GM12875 (cell line): ENCODE measurements around the gene NOSIP.

Experiments
- H3K4me3 ChIP-seq: one replicate; pipeline ENCODE4 v1.5.1; 2011; ENCODE audit warnings: low read depth, low read length, control low read depth
- TF ChIP-seq, protein P1 (sequence below): IDR thresholded peaks from 2 replicates; pipeline ENCODE4 v1.5.1; 2011; ENCODE audit warnings: low read depth, mild to moderate bottlenecking, control low read depth, inconsistent platforms, low read length, moderate library complexity, borderline replicate concordance; ENCODE audit not compliant: insufficient read depth

Gene NOSIP

DNA sequence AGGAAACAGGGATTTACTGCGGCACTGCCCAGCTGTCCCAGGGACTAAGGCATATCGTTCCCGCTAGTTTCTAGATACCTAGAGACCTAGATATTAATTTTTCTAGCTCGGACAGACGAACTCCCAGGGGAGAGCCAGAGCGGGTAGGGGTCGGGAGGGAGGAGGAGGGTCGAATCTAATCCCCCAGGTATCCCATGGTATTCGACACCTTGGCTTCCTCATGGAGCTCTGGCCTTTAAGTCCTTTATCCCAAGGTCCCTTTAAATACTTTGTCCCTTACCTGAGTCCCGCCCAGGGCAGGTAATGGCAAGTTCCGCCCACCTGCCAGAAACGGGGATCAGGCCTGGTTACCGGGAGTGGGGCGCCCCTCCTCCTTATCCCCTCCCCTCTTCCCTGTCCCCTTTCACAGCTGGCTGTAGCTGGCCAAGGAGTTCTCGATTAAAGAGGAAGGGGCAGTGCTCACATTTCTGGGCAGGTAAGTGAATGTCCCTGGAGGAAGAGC lies 702 bp upstream of the NOSIP start, which contains the start of gene PRRG2:
Gene PRRG2 (plus strand): TSS at position 310 of the 502 bp plus-strand sequence. CDS start 1,904 bp downstream, outside the sequence.
- TF ChIP-seq, protein P1, sequence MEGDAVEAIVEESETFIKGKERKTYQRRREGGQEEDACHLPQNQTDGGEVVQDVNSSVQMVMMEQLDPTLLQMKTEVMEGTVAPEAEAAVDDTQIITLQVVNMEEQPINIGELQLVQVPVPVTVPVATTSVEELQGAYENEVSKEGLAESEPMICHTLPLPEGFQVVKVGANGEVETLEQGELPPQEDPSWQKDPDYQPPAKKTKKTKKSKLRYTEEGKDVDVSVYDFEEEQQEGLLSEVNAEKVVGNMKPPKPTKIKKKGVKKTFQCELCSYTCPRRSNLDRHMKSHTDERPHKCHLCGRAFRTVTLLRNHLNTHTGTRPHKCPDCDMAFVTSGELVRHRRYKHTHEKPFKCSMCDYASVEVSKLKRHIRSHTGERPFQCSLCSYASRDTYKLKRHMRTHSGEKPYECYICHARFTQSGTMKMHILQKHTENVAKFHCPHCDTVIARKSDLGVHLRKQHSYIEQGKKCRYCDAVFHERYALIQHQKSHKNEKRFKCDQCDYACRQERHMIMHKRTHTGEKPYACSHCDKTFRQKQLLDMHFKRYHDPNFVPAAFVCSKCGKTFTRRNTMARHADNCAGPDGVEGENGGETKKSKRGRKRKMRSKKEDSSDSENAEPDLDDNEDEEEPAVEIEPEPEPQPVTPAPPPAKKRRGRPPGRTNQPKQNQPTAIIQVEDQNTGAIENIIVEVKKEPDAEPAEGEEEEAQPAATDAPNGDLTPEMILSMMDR, result no peak
- peak within 1 kb of the TSS; percentile 69 for H3K4me3 ChIP-seq

DNA sequence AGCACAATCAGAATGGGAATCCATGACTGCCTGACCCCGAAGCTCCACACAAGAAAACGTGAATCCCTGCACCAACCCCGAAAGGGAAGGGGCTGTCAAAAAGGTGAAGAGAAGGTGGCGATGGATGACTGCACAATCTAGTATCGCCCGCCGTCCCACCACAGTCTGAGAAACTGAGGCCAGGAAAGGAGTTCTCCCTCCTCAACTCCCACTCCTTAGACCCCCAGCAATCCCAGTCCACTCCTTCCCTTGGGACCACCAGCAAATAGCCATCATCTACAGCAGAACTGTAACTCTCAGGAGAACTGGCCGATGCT lies 451 bp downstream of the NOSIP start:
- TF ChIP-seq, protein P1, result no peak
- peak overlapping the region; percentile 69 for H3K4me3 ChIP-seq

DNA sequence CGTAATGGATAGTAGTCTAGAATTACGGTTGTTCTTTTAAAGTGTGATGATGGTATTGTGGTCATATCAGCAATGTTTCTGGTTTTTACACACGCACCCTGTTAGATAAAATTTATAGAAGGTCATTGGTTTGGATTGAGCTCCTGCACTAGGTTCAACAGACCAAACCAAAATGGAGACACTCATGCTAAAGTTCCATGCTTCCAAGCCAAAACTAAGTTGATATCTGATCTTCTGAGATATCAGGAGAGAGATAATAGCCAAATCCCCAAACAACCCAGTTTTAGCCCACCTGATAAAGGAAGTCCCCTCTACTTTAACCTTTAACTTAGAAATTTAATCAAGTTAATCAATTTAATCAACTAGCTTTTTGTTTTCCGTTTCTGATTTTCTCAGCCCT lies 1.2 kb downstream of the NOSIP start:
- H3K4me3 ChIP-seq, result no peak overlapping the region
- TF ChIP-seq, protein P1, result no peak

DNA sequence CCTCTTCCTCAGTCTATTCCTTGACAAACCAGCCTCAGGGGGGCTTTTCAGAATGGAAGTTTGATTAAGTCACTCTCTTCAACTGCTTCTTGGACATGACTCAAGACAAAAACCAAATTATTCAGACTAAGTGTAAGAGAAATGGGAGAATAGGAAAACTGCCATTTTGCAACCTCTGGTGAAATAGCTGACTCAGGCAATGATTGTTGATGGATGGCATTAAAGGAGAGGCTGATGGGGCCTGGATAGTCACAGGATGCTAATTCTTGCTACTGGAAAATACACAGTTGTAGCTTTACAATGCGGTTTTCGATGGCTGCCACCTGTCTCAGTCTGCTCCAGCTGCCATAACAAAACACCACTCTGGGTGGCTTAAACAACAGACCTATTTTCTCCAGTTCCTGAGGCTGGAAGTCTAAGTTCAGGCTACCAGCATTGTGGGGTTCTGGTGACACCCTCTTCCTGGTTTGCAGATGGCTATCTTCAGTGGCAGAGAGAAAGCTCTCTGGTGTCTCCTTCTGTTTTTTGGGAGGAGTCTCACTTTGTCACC lies 6.1 kb downstream of the NOSIP start:
- TF ChIP-seq, protein P1, result no peak
- H3K4me3 ChIP-seq, result no peak overlapping the region

DNA sequence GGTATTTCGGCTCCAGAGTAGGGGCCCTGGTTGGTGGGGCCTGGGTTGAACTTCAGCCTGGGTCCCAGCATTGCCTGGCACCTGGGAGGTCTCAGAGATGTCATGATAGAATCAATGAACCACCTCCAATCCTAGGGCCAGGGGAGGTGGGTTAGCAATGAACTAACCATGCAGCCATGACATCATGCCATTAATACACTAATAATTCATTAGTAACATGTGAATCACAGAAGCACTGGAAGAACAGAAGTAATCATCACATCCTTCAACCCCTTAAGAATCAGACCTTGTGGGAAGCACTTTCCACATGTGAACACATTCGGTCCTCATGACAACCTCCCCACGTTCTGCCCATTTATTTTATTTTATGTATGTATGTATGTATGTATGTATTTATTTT lies 6.9 kb downstream of the NOSIP start:
- TF ChIP-seq, protein P1, result no peak
- no peak overlapping the region for H3K4me3 ChIP-seq

DNA sequence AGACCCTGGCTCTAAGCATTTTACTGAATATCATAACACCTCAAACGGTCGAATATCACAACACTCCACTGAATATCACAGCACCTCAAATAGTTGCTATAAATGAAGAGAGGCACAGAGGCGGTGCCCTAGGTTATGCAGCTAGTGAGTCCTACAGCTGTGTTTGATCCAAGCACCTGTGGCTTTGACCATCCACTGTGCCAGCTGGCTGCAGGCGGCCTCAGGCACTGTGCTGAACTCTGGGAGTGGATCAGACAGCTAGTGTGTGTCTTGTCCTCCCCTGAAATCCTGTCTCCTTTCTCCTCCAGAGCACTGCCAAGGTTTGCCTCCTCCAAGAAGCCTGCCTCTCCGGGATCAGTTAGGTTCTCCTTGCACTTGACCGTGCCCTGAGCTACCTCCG lies 7.3 kb downstream of the NOSIP start:
- H3K4me3 ChIP-seq, result no peak overlapping the region
- TF ChIP-seq, protein P1, result no peak

DNA sequence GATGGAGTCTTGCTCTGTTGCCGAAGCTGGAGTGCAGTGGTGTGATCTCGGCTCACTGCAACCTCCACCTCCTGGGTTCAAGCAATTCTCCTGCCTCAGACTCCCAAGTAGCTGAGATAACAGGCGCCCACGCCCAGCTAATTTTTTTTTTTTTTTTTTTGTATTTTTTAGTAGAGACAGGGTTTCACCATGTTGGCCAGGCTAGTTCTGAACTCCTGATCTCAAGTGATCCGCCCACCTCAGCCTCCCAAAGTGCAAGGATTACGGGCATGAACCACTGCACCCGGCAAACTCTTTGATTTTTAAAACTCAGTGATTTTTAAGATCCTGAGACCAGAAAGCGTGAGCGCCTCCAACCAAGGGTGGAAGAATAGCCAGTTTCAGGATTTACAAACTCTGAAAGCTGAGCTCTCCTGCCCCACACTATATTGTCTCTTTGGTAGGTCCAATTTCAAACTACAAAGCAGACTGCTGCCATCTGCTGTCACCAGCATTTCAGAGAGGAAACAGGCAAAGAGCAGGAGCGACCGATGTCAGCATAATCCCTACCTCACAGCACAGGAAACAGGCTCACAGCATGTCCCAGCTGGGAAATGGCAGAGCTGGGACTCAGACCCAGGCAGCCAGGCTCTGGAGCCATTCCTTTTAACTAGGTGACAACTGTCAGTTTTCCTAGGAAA lies 9.2 kb downstream of the NOSIP start:
- H3K4me3 ChIP-seq, result no peak overlapping the region

More for the DNA sequence above, 9.2 kb downstream of the NOSIP start:
- TF ChIP-seq, protein P1, result no peak
